GM23248 (cell line): ENCODE data around the gene WRNIP1.

ENCODE experiments used
- EZH2 ChIP-seq: fragments of 200-600 bp; sonication (generic); IDR thresholded peaks from 2 replicates; pipeline ENCODE4 v1.6.1; 2018; ENCODE audit warnings: antibody characterized with exemption, mild to moderate bottlenecking; ENCODE audit not compliant: insufficient read depth, poor library complexity, severe bottlenecking
- EZH2phosphoT487 ChIP-seq: fragments of 200-600 bp; sonication (generic); IDR thresholded peaks from 2 replicates; pipeline ENCODE4 v1.6.1; 2018; ENCODE audit warnings: antibody characterized with exemption, moderate library complexity, mild to moderate bottlenecking, low read depth; ENCODE audit not compliant: insufficient read depth

GRCh38 chr6:2795162-2795561 lies 30.0 kb downstream of the WRNIP1 start:
- TF ChIP-seq EZH2phosphoT487 (no peak), EZH2 (no peak)
